Epithelial cell of esophagus (primary cell): ENCODE measurements around the gene SNORC.

ENCODE experiments used
- DNase-seq: peaks from one replicate; pipeline ENCODE4 v3.0.0; 2010; ENCODE audit warnings: low read depth
- H3K4me3 ChIP-seq: 2 replicates; pipeline ENCODE4 v1.5.1; 2011; ENCODE audit warnings: mild to moderate bottlenecking, low read length, control low read depth
- CTCF ChIP-seq: IDR thresholded peaks from 2 replicates; pipeline ENCODE4 v1.5.1; 2011; ENCODE audit warnings: low read depth, mild to moderate bottlenecking, low read length, control low read depth, inconsistent platforms; ENCODE audit not compliant: insufficient read depth; ENCODE audit errors: missing control alignments

SNORC gene

GRCh38 chr2:232873292-232873908 is 3.3 kb downstream of the SNORC start:
- H3K4me3 ChIP-seq: no peak overlapping the region
- DNase-seq: no peak
- no peak for TF ChIP-seq CTCF

- H3K4me3 ChIP-seq: no peak overlapping the region
- no peak for DNase-seq
- TF ChIP-seq CTCF: no peak
Measured at GRCh38 chr2:232873909-232874641, 4.0 kb downstream of the SNORC start.

DNA sequence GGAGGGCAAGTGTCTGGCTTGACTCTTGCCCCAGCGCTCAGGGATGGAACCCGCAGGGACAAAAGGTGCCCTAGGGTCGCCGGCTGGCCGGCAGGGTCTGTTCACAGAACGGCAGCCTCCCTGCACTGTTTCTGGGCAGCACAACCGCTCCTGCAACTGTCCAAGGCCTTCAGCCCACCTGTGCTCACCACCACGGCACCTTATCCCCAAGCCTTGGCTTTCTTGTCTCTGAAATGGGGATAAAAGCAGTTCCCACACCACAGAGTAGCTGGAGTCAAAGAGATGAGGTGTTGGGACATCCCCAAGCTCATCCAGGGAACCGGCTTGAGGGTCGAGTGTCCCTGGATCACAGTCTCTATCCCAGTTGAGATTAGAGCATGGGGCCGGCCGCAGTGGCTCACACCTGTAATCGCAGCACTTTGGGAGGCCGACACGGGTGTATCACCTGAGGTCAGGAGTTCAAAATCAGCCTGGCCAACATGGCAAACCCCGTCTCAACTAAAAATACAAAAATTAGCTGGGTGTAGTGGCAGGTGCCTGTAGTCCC is 4.7 kb downstream of the SNORC start:
- no peak for DNase-seq
- H3K4me3 ChIP-seq: no peak overlapping the region
- TF ChIP-seq CTCF: no peak

GRCh38 chr2:232875256-232876121 is 5.4 kb downstream of the SNORC start:
- TF ChIP-seq CTCF: peak; percentile 6
- peak overlapping the region; percentile 32 for H3K4me3 ChIP-seq
- DNase-seq: no peak

- H3K4me3 ChIP-seq: peak overlapping the region; percentile 45
- TF ChIP-seq CTCF: peak; percentile 19
- DNase-seq: peak; percentile 49
Measured at GRCh38 chr2:232876161-232876977, 6.3 kb downstream of the SNORC start.

- peak overlapping the region; percentile 8 for H3K4me3 ChIP-seq
- no peak for TF ChIP-seq CTCF
- no peak for DNase-seq
Measured at GRCh38 chr2:232876978-232877441, 6.9 kb downstream of the SNORC start.
